Measurements from ENCODE around the gene BAZ2B. TPM values are rescaled to one million over a fixed set of nuclear protein-coding genes. Genes with fewer than 3 reads are reported as not detected.

BAZ2B gene
- total and polyA plus RNA-seq, 9 of the 15 experiments (the other 6 are each of a cell fraction or from before 2014, with no cell fraction given): 7.5 to 38.6 (median 19.8) TPM

- ATAC-seq (no peak), DNase-seq (ENCODE audit: extremely low read depth in 1 of 4, low spot score in 3 of 4) (no peak), FAIRE-seq (no peak)
- intact Hi-C loops (cut with micrococcal nuclease) (no loop called here), in situ Hi-C loops (cut with MboI) (no loop called here)
- ChIA-PET CTCF (ENCODE audit: low intra/inter-chr PET ratio) (no interaction called here), POLR2A (interaction anchor here (0.7 to 1.7 kb wide), 3 partner anchors 10 to 214 kb away, joined by 3 to 5 read pairs (median 3); no protein-coding TSS in a partner anchor)
- no peak overlapping the region for H3K9ac ChIP-seq (ENCODE audit: insufficient read depth in 1 of 2, low read depth in 2 of 2, low read length in 2 of 2)
- H3K4me2 ChIP-seq (ENCODE audit: insufficient read depth, low read length): no peak overlapping the region
- TF ChIP-seq DACH1 (IDR thresholded peaks at IDR 0.05; ENCODE audit: partially characterized antibody) (no peak), RREB1 (CRISPR knock-in tag; IDR thresholded peaks at IDR 0.05) (no peak), SMARCA5 (IDR thresholded peaks at IDR 0.05) (no peak), TARDBP (IDR thresholded peaks at IDR 0.05) (no peak), DLX4 (CRISPR knock-in tag; IDR thresholded peaks at IDR 0.05) (no peak), PRMT5 (CRISPR knock-in tag; IDR thresholded peaks at IDR 0.05) (no peak), TBP (optimal IDR thresholded peaks at IDR 0.05; ENCODE audit: low read depth, low read length) (no peak), ZBTB34 (CRISPR knock-in tag; IDR thresholded peaks at IDR 0.05) (no peak), DNMT1 (IDR thresholded peaks at IDR 0.05) (no peak), OTX1 (CRISPR knock-in tag; IDR thresholded peaks at IDR 0.05) (no peak), RNF219 (CRISPR knock-in tag; IDR thresholded peaks at IDR 0.05) (no peak)
- H2AFZ ChIP-seq (ENCODE audit: low read depth, low read length): no peak overlapping the region
- H3K36me3 ChIP-seq (ENCODE audit: control insufficient read depth, insufficient read depth, low read length): peaks cover 33% of the 10 kb centered on the region; the same call in 2 of the 3 replicates
- H3K27me3 ChIP-seq (ENCODE audit: control insufficient read depth in 2 of 2, insufficient read depth in 2 of 2, low read length in 2 of 2): no peaks in the 10 kb centered on the region
- no peaks in the 10 kb centered on the region for H3K9me1 ChIP-seq (ENCODE audit: control insufficient read depth, insufficient read depth, low read length)
- no peak overlapping the region for H3K27ac ChIP-seq (ENCODE audit: extremely low read depth, low read depth, low read length)
- H3K9me3 ChIP-seq (replicated peaks; ENCODE audit: control insufficient read depth, insufficient read depth, low read depth, low read length): no peaks in the 10 kb centered on the region
- no peak overlapping the region for H3K4me3 ChIP-seq
- WGBS (ENCODE audit: insufficient coverage, low coverage, missing lambda C conversion rate): 93% methylated on average over 2 of the region's 2 CpGs
- no TSS peak for BruUV-seq (replicated peaks)
- no peaks in the 10 kb centered on the region; a peak in 1 of 5 replicates for H3K4me1 ChIP-seq (replicated peaks in 1 of 2; ENCODE audit: control insufficient read depth in 2 of 2, insufficient read depth in 2 of 2, low read length in 2 of 2)
- peaks cover 19% of the 10 kb centered on the region for H3K79me2 ChIP-seq (ENCODE audit: control insufficient read depth, insufficient read depth, low read length)
- H4K20me1 ChIP-seq (replicated peaks; ENCODE audit: control insufficient read depth, insufficient read depth, low read length): no peaks in the 10 kb centered on the region
These were observed 336.6 kb downstream of the BAZ2B start for GRCh38 chr2:159279700-159280099.

Data from K562 (cell line).